Hematopoietic multipotent progenitor cell (in vitro differentiated cells): ENCODE data around the gene MCOLN2. TPM values are rescaled to one million over a fixed set of nuclear protein-coding genes. Genes with fewer than 3 reads are reported as not detected.
A peak's percentile ranks its signal among the peaks of the same experiment; 100 is the strongest.
"Not testable (repeated sequence)": the region's sequence is repeated elsewhere in the genome, so short reads cannot be mapped to it uniquely, and the experiment has no call there.

Experiments used
- DNase-seq, 3 donors: peaks; one replicate each; pipeline ENCODE4 v3.0.0-alpha.2; 2011 to 2015; ENCODE audit warnings: low read depth in 2 of 3, low spot score in 2 of 3
- total RNA-seq: library from RNA; depleted of rRNA; stranded (reverse); fragments of >200 nt; gene quantifications from one replicate; pipeline ENCODE4 v1.2.3, GENCODE V29; 2012

Gene MCOLN2
- total RNA-seq, 1 donor, result 1.1 TPM

DNA sequence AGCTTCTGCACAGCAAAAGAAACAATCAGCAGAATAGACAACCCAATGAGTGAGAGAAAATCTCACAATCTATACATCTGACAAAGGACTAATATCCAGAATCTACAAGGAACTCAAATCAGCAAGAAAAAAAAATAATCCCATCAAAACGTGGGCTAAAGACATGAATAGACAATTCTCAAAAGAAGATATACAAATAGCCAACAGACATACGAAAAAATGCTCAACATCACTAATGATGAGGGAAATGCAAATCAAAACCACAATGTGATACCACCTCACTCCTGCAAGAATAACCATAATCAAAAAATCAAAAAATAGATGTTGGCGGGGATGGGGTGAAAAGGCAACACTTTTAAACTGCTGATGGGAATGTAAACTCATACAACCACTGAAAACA lies 10.4 kb downstream of the MCOLN2 start:
- not testable (repeated sequence) for DNase-seq

DNA sequence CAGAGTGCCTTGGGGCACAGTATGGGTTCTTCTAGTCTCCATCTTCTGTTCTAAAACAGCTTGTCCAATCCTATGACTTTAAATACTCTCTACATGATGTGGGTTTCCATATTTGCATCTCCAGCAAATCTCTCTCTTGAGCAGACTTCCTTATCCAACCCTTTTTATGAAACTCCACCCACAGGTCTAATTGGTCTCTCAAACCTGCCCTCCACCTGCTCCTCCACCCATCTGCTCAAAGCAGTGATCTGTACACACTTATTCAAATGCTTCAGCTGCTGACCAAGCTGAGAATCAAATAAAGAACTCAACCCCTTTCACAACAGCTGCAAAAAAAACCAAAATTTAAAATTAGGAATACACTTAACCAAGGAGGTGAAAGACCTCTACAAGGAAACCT lies 11.5 kb downstream of the MCOLN2 start:
- no peak for DNase-seq

DNA sequence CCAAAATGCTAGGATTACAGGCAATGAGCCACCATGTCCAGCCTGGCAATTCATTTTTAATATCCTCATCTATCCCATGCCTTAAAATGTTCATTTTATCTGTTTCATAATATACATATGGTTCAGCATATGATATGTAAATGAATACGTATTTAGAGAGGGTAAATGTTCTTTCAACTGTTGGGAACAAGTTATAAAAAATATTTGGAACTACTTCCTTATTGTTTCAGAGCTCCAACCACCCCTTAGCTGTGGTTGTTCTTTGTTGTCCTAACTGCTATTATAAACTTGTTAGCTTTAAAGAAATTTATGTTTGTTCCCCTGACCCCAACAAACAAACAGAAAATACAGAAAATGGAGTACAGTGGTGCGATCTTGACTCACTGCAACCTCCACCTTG lies 14.5 kb downstream of the MCOLN2 start:
- DNase-seq, result no peak

DNA sequence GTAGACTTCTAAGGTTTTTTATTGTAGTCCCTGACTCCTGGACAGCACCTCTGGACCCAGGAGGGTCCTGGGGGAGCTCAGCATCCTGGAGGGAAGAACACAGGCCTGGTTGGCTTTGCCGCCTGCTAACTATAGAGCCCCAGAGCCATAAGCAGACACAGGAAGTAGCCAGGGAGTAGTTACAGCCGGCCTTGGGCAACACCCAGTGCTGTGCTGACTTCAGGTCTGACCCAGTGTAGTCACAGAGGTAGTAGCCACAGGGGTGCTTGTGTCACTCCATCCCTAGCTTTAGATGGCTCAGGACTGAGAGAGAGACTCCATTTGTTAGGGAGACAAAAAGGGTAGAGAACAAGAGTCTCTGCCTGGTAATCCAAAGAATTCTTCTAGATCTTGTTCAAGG lies 21.9 kb downstream of the MCOLN2 start:
- DNase-seq, result no peak

DNA sequence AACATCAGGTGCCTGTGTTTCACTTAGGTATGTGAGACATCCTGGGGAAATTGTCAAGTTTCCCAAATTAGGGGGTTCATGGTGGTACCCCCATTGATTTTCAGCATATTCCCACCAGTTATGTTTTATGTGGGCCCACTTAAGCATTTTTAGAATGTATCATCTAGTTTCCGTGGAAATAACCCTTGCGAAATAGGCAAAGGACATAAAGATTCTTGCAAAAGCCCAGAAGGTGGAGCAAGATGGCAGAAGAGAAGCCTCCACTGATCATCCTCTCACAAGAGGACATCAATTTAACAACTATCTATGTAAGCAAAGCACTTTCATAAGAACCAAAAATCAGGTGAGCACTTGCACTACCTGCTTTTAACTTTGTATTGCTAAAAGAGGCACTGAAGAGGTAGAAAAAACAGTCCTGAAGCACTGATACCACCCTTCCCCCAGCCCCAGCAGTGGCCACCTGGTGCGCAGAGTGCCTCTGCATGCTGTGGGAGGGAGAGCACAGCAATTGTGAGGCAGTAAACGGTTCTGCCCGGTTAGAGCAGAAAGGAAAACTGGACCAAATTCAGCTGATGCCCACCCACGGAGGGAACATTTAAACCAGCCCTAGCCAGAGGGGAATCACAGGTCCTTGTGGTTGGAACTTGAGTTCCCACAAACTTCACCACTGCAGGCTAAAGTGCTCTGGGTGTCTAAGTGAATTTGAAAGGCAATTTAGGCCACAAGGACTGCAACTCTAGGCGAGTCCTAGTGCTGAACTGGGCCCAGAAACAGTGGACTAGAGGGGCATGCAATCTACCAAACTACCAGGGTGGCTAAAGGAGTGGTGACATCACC lies 23.2 kb downstream of the MCOLN2 start:
- peak in 1 of 3 donors; percentile 27 for DNase-seq

DNA sequence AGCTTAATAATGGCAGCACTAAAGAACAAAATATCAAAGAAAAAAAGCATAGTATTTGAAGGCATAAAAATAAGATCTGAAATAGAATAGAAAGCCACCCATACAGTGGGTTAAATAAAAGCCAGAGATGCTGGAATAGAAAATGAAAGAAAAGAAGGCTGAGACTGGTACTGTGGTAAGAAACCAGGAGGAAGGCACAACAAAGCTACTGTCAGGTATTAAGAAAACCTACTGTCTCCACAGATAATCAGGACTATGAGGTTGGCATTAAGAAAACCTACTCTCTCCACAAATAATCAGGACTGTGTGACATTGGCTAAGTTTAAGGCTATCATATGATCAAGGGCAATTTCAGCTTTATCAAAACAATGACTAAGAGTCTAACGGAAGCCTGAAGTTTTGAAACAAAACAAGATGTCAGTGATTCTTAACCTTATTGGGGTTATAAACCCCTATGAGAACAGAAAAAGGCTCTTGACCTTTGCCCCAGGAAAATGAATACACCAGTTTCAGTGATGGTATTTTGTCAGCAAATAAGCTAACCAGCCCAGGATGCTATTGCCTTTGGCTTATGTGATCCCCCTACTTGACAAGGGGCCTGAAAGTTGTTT lies 24.4 kb downstream of the MCOLN2 start:
- no peak for DNase-seq

DNA sequence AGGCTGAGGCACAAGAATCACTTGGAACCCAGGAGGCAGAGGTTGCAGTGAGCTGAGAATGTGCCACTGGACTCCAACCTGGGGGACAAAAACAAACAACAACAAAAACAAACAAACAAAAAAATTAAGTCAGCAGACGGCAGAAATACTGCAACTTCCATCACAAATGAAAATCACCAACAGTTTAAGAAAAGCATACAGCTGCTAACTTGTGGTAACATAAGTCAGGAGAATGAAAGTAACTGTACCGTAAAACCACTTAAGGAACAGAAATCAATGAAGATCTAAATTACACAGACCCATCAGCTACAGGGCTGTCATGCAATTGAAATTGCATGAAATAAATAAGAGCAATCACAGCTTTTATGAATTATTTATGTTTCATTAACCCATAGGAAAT lies 25.0 kb downstream of the MCOLN2 start:
- DNase-seq, result no peak

DNA sequence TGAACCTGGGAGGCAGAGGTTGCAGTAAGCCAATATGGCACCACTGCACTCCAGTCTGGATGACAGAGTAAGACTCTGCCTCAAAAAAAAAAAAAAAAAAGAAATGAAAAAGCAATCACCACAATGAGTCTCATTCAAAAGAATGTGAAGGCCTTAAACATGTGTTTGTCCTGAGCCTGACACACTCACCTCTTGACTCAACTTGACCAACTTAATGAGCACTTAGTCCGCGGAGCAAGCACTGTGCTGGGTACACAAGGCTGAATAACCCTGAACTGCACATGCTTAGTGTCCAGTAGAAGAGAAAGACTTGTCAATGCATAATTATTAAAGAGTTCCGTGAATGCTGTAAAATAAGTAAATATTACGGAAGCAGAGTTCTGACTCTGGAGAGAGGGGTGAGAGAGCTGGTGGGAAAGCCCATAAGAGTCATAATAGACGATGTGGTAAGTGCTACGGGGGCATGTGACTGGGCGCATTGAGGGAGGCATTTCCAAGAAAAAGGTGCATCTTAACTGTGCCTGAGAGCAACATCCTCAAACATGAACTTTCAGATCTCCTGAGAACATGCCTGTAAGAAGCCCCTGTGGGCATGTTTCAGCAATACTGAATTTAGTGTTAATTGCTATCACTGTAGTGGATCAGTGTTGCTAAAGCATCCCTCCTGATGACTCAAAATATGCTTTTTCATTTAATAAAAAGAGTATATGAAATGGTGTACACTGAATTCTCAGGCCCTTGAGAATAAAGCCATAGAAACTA lies 27.2 kb downstream of the MCOLN2 start:
- no peak for DNase-seq

DNA sequence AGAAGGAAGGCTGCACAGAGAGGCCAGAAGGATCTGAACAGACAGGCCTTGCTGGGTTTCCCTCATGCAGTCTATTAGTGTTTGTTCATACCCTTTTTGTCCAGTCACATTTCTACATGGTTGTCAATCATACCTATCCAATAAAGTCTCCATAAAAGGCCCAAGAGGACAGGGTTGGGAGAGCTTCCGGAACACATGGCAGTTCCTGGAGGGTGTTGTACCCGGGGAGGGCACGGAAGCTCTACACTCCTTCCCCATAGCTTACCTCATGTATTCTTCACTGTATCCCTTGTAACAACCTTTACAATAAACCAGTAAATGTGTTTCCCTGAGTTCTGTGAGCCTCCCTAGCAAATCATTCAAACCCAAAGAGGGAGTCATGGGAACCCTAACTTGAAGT lies 28.0 kb downstream of the MCOLN2 start:
- DNase-seq, result no peak

DNA sequence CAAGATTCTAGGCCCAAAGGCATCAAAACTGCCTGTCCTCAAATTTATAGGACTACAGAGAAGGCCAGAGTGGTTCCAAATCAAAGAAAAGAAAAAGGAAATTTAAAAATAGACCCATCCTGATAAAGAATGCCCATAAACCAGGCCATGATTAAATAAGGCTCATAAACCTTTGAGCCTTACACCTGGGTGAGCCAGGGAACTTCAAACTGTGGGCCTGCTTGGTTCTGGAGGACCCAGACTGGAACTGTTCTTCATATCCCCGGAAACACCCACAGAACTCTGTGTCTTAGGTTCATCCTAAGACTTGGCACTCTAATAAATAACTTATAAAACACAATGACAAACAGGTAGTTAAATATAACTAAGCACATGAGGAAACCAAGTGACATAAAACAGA lies 28.8 kb downstream of the MCOLN2 start:
- DNase-seq, result no peak

DNA sequence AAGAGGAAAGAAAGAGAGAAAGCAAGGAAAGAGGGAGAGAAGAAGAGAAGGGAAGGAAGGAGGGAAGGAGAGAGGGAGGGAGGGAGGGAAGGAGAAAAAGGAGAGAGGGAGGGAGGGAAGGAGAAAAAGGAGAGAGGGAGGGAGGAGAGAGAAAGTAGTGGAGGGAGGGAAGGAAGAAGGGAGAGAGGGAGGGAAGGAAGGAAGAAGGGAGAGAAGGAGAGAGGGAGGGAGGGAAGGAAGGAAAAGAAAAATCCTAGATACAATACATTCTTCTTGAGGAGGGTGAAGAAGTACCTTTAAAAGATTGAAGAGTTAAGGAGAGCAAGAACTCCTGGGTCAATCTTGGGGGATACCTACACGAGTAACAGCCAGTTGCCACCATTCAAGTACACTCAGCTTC lies 29.2 kb downstream of the MCOLN2 start:
- no peak for DNase-seq

DNA sequence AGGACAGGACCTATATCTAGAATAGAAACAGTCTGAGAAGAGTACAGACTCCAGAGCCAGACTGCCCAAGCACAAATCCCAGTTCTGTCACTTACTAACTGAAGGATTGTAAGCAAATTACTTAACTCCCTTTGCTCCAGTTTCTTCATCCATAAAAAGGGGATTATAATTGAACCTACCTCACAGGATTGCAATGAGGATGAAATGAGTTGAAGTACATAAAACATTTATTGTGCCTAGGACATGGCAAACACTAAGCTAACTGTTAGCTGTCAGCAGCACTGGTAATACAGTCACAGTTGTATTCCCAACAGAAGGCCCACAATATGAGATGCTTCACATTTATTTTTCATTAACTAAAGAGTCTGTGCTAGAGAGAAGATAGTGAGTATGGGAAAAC lies 33.9 kb downstream of the MCOLN2 start:
- no peak for DNase-seq

DNA sequence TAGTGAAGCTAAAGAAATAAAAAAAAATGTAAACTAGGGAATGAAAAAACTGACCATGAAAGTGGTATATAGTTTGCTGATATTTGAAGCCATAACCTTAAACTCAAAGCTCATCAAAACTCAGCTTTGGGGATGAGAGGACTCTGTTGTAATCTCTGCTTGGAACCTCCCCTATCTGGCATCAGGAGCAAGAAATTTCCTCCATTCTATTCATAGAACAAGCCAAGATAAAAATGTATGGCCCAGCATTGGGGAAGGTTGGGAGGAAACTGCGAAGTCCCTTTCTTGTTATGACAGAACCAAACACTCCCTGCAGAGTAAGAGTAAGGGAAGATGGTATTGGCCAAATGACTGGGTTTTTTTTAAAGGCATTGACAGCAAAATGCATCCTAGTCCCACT lies 35.6 kb downstream of the MCOLN2 start:
- no peak for DNase-seq

DNA sequence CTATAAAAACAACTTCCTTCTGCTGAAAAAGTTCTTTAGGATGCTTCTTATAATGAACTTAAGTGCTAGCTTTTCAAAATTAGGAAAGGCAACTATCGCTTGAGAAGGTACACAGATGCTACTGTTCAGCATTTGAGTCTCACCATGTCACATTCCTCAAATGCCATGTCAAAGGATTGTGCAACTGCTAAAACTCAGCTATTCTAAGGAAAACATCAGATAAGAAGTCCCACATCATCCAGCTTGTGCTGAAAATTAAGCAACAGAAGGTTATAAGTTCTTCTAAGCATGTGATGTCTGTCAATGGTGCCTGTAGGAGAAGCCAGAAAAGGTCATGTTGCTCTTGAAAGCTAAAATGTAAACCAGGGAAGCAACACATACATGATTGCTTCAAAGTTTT lies 36.5 kb downstream of the MCOLN2 start:
- DNase-seq, result no peak

DNA sequence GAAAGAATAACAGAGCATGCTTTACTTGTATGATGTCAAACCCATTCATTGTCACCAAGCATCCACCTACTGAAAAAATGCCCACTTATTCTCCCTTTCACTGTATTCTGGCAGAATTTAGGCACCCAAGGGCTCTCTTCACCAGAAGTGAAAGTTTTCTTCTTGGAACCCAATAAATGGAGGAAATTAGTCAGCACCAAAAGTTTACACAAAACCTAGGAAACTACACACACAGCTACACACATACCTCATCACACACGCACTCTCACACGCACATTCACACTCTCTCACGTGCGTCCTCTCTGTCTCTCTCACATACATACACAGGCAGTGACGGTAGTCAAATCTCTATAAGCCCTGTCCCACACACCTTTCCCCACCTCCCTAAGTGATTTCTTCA lies 37.6 kb downstream of the MCOLN2 start:
- no peak for DNase-seq

DNA sequence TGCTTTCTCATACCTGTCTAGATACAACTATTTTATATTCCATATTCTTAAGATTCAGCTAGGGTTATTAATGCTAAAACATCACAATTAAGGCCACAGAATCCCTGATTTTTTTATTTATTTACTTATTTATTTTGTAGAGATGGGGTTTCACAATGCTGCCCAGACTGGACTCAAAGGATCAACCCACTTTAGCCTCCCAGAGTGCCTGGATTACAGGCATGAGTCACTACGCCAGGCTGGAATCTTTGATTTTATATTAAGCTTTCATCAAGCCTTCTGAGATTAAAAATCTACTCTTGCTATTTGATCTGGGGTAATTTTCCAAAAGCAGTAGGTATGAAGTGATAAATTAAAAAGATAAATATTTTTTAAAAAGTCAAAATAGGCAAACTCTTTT lies 38.9 kb downstream of the MCOLN2 start:
- no peak for DNase-seq

DNA sequence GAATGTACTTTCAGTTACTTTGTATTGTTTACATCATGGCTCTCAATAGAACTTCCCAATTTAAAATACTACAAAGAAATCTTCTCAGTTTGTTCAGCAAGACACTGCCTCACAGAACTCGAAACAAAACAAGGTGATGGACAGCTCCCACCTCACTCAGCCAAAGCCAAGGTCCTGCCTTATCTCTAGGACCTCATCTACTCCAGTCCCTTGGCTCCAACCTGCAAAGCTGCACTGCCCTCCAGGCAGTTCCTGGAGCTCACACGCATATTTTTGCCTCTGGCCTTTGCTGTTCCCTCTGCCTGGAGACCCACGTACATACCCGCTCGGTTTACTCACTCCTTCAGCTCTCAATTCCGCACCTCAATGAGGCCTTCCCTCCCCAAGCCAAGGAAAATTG lies 40.3 kb downstream of the MCOLN2 start:
- DNase-seq, result no peak

DNA sequence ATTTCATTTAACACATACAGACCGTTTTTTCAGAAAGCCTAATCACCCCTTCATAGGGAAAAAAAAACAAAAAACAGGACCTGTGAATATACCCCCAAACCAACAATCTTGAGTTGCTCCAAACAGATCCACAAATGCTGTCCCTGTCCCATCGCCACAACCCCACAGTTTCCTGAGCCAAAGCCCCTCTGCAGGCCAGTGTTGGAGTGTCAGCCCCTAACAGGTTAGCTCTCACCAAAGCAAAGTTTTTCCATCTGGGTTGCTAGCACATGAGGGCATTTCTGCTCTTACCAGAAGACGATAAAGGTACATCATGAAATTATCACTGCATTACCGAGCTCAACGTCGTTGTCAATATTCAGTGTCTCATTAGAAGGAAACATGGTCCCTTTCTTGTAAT lies 40.8 kb downstream of the MCOLN2 start:
- DNase-seq, result no peak

DNA sequence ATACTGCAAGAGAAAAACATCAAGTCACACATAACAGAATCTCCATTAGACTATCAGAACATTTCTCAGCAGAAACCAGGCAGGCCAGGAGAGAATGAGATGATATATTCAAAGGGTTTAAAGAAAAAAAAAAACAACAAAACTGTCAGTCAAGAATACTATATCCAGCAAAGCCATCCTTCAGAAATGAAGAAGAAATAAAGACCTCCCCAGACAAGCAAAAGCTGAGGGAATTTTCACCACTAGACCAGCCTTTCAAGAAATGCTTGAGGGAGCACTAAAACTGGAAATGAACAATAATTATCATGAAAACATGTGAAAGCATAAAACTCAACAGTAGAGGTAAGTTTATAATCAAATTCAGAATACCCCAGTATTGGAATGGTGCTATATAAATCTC lies 47.2 kb downstream of the MCOLN2 start:
- DNase-seq, result no peak

DNA sequence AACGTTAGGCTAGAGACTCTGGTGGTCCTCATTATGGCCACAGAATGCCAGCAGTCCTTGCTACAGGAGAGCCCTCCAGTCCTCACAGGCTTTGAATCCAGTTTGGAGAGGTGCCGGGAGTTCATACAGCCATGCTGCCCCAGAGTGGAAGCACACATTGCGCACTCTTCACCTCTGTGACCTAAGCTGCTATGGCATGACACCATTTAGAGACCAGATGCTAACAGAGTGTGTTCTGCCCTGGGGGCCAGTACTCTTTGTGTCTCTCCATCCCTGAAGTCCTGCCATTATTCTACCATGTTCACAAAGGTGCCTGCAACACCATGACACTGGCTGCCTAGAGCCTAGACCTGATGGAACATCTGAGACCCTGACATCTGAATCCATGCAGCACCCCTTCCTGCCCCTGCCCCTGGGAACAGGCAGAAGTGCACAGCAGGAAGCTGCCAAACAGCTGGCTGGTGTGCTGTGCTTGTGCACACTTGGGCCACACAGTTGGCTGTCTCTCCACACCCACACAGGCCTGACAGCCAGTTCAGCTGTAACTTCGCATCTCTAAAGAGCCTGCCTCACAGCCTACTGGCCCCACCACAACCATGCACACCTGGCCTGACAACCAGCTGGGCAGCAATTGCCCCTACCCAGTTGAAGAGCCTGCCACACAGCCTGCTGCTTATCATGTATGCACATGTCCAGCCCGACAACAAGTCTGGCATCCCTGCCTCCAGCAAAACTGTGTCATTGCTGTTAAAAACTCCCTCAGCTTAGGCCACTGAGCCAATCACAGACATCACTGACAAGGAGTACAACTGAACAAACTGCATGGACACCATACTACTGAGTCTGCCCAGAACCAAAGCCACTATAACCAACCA lies 49.1 kb downstream of the MCOLN2 start:
- no peak for DNase-seq

DNA sequence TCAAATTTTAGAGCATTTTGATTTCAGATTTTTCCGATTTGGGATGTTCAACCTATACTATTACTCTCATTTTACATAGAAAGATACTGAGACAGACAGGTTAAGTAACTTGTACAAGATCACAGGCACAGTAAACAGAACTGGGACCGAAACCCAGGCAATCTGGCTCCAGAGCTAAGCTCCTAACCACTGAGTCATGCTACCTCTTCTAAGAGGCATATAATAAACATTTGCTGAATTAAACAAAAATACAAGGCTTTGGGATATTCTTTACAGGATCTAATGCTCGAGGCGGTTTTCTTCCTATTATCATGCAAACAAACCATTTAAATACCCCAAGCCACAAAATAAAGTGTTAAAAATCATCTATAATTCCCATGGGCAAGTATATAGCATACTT lies 50.3 kb downstream of the MCOLN2 start:
- no peak for DNase-seq
